Tibial nerve (tissue), 4 donors: Measurements from ENCODE around the gene MTA2. TPM values are rescaled to one million over a fixed set of nuclear protein-coding genes. Genes with fewer than 3 reads are reported as not detected.
A peak's percentile ranks its signal among the peaks of the same experiment; 100 is the strongest.
"Not testable (repeated sequence)": the region's sequence is repeated elsewhere in the genome, so short reads cannot be mapped to it uniquely, and the experiment has no call there.

Experiments
- DNase-seq, 2 donors: peaks; one replicate each; pipeline ENCODE4 v3.0.0-alpha.2; 2019; ENCODE audit warnings: low spot score in 2 of 2
- H3K27ac ChIP-seq, 4 donors: fragments of 200-600 bp; sonication (generic) in 3 of 4; one replicate each; pipeline ENCODE4 v1.5.1; 2017 to 2019; ENCODE audit warnings: mild to moderate bottlenecking in 1 of 4
- H3K27me3 ChIP-seq, 2 donors: fragments of 200-600 bp; sonication (generic) in 1 of 2; one replicate each; pipeline versions ENCODE4 v1.5.1 to v1.6.0; 2017 to 2019
- H3K36me3 ChIP-seq, 3 donors: fragments of 200-600 bp; sonication (generic); one replicate each; pipeline ENCODE4 v1.5.1; 2018 to 2019
- H3K4me1 ChIP-seq, 4 donors: fragments of 200-600 bp; sonication (generic) in 3 of 4; one replicate each; pipeline ENCODE4 v1.5.1; 2017 to 2019
- H3K4me3 ChIP-seq, 4 donors: fragments of 200-600 bp; sonication (generic) in 3 of 4; one replicate each; pipeline ENCODE4 v1.5.1; 2017 to 2019; ENCODE audit warnings: mild to moderate bottlenecking in 1 of 4, moderate library complexity in 1 of 4
- H3K9me3 ChIP-seq, 4 donors: fragments of 200-600 bp; sonication (generic) in 3 of 4; one replicate each; pipeline ENCODE4 v1.5.1; 2017 to 2019
- CTCF ChIP-seq, 5 experiments: fragments of 200-600 bp in 3 of 5; fragments of 450-650 bp in 2 of 5; sonication (generic) in 3 of 5; IDR thresholded peaks; one replicate each; pipeline ENCODE4 v1.5.1; 2016 to 2019; ENCODE audit warnings: antibody characterized with exemption in 5 of 5, mild to moderate bottlenecking in 3 of 5, moderate library complexity in 2 of 5
- EP300 ChIP-seq, 2 donors: sonication (generic); formaldehyde crosslinking; IDR thresholded peaks; one replicate each; pipeline ENCODE4 v1.6.1; 2017; ENCODE audit warnings: antibody characterized with exemption in 2 of 2, mild to moderate bottlenecking in 1 of 2
- POLR2A ChIP-seq, 2 donors: fragments of 450-650 bp; IDR thresholded peaks; one replicate each; pipeline ENCODE4 v1.6.1; 2017; ENCODE audit warnings: antibody characterized with exemption in 2 of 2, mild to moderate bottlenecking in 2 of 2, moderate library complexity in 2 of 2
- WGBS, 2 donors: methylation state at CpG; one replicate each; pipeline ENCODE4 v1.1.5; 2018; 5-methylcytosine and 5-hydroxymethylcytosine counted together
- total RNA-seq, 4 donors: library from RNA; depleted of rRNA; stranded (reverse); fragments of >200 nt; gene quantifications; one replicate each; pipeline ENCODE4 v1.1.0, GENCODE V29; 2016

Gene MTA2
- total RNA-seq, 4 donors from 2014 or later: 79.5 to 95.3 (median 88.8) TPM

- H3K4me1 ChIP-seq: peaks cover 12 to 95% (median 72%) of the 10 kb centered on the region in 4 donors
- H3K36me3 ChIP-seq: peaks cover 0 to 18% (median 2%) of the 10 kb centered on the region in 3 donors
- H3K27me3 ChIP-seq: no peaks in the 10 kb centered on the region
- H3K4me3 ChIP-seq: no peak overlapping the region
- WGBS, 2 donors: 50 to 72% methylated on average over 5 to 7 of the region's 7 CpGs
- peak overlapping the region; percentile 75 to 98 (median 97) for H3K27ac ChIP-seq
- peak in 1 of 2 donors; percentile 43 for DNase-seq
- TF ChIP-seq EP300 (IDR thresholded peaks at IDR 0.05): no peak
- TF ChIP-seq POLR2A (IDR thresholded peaks at IDR 0.05): no peak
- TF ChIP-seq CTCF (IDR thresholded peaks at IDR 0.05): no peak
- no peaks in the 10 kb centered on the region for H3K9me3 ChIP-seq
Measured at GRCh38 chr11:62554387-62555167, 47.1 kb downstream of the MTA2 start.

GRCh38 chr11:62553839-62554361 is 47.8 kb downstream of the MTA2 start:
- TF ChIP-seq CTCF (IDR thresholded peaks at IDR 0.05) (no peak), EP300 (IDR thresholded peaks at IDR 0.05) (no peak), POLR2A (IDR thresholded peaks at IDR 0.05) (no peak)
- H3K36me3 ChIP-seq: peaks cover 0 to 11% (median 0%) of the 10 kb centered on the region in 3 donors
- H3K9me3 ChIP-seq: no peaks in the 10 kb centered on the region
- peaks cover 12 to 97% (median 77%) of the 10 kb centered on the region in 4 donors for H3K4me1 ChIP-seq
- no peaks in the 10 kb centered on the region for H3K27me3 ChIP-seq
- peak overlapping the region in 3 of 4 donors; percentile 0 to 32 (median 10) for H3K4me3 ChIP-seq
- peak overlapping the region; percentile 75 to 98 (median 97) for H3K27ac ChIP-seq
- no peak for DNase-seq
- WGBS, 2 donors: 51 to 60% methylated on average over 8 of the region's 8 CpGs

- 2 to 3% methylated on average over 15 of the region's 15 CpGs for WGBS, 2 donors
- DNase-seq: peak; percentile 79 to 83
- Histone ChIP-seq H3K27ac (peak overlapping the region; percentile 75 to 98 (median 97)), H3K36me3 (peaks cover 0 to 4% (median 0%) of the 10 kb centered on the region in 3 donors), H3K4me3 (peak overlapping the region; percentile 0 to 32 (median 14)), H3K4me1 (peaks cover 12 to 100% (median 83%) of the 10 kb centered on the region in 4 donors), H3K9me3 (no peaks in the 10 kb centered on the region), H3K27me3 (no peaks in the 10 kb centered on the region)
- TF ChIP-seq EP300 (IDR thresholded peaks at IDR 0.05) (peak; percentile 79 to 97), POLR2A (IDR thresholded peaks at IDR 0.05) (peak; percentile 25 to 73), CTCF (IDR thresholded peaks at IDR 0.05) (peak in 2 of 5 experiments; percentile 25 to 26)
Measured at GRCh38 chr11:62553080-62553838, 48.4 kb downstream of the MTA2 start.

GRCh38 chr11:62552485-62553079 is 49.1 kb downstream of the MTA2 start:
- Histone ChIP-seq H3K4me3 (peak overlapping the region; percentile 0 to 32 (median 14)), H3K27ac (peak overlapping the region; percentile 75 to 98 (median 97)), H3K36me3 (no peaks in the 10 kb centered on the region), H3K9me3 (no peaks in the 10 kb centered on the region), H3K27me3 (no peaks in the 10 kb centered on the region), H3K4me1 (peaks cover 12 to 100% (median 85%) of the 10 kb centered on the region in 4 donors)
- DNase-seq: no peak
- 13 to 22% methylated on average over 4 of the region's 4 CpGs for WGBS, 2 donors
- TF ChIP-seq EP300 (IDR thresholded peaks at IDR 0.05) (no peak), CTCF (IDR thresholded peaks at IDR 0.05) (no peak), POLR2A (IDR thresholded peaks at IDR 0.05) (no peak)

- H3K36me3 ChIP-seq, H3K27me3 ChIP-seq, DNase-seq, H3K4me3 ChIP-seq, H3K9me3 ChIP-seq: not testable (repeated sequence)
- Histone ChIP-seq H3K4me1 (peaks cover 3 to 82% (median 67%) of the 10 kb centered on the region in 4 donors), H3K27ac (peak overlapping the region in 3 of 4 donors; percentile 96 to 98 (median 98))
- WGBS, 2 donors: 91 to 92% methylated on average over 2 of the region's 2 CpGs
Measured at GRCh38 chr11:62550478-62550877, 51.2 kb downstream of the MTA2 start.
